Measurements from ENCODE around the gene KLHDC3.

The KLHDC3 gene, protein sequence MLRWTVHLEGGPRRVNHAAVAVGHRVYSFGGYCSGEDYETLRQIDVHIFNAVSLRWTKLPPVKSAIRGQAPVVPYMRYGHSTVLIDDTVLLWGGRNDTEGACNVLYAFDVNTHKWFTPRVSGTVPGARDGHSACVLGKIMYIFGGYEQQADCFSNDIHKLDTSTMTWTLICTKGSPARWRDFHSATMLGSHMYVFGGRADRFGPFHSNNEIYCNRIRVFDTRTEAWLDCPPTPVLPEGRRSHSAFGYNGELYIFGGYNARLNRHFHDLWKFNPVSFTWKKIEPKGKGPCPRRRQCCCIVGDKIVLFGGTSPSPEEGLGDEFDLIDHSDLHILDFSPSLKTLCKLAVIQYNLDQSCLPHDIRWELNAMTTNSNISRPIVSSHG

DNA sequence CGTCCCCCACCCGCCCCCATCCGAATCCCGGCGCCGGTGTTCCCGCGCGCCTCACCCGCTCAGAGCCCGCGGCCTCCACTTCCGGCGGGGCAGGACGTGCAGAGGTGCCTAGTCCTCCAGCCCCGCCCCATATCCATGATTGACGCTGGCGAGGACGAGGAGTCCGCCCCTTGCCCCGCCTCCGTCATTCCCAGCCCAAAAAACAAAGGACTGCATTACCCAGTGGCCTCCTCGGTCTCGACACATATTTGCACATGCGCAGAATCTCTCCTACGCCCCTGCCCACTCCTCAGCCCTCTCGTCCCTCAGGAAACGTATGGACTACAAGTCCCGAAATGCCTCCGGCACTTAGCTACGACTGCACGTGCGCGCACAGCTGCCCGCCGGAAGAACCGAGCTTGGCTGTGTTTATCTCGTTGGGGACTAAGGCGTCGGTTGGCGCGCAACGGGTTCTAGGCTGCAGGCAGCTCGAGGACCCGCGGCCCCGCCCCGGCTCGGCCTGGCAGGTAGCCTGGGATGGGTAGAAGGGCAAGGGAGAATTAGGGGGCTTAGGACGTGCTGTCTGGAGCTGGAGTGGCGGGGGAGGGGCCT lies at the start of gene KLHDC3, which contains the start of gene MEA1:
Gene KLHDC3 (plus strand): TSS at position 407 of the 591 bp plus-strand sequence. CDS start 2,944 bp downstream, outside the sequence.
Gene MEA1 (minus strand): TSS at position 104 of the 591 bp plus-strand sequence. CDS start 133 bp downstream, outside the sequence.
- Histone ChIP-seq H3K36me3 (ENCODE audit: insufficient read depth, low read length) (peaks cover 11% of the 10 kb centered on the region; the same call in 1 of the 2 replicates), H3K4me1 (ENCODE audit: insufficient read depth, low read length) (0 out of 2 replicates have a peak, but pooled peaks cover 4% of the 10 kb centered on the region), H3K9me3 (ENCODE audit: control insufficient read depth, insufficient read depth, low read length) (no peaks in the 10 kb centered on the region), H3K9ac (ENCODE audit: low read depth, low read length) (peak within 1 kb of the TSS; percentile 72)

DNA sequence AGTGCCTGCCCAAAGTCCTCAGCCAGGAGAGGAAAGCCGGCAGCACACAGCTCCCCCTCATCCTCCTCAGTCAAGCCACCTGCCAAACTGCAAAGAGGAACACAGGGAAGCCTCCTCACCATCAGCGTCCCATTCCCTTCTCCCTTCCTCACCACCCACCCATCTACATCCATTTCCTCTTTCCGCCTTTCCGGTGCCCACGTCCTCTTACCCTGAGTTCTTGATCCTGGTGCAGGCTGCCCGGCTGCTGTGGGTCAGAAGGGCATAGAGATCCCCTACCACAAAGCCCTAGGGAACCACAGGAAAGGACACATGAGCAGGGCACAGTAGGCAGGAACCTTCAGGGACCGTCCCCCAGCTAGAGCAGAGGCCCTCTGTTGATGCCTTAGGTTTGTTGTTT lies 47.5 kb upstream of the KLHDC3 start:
- Histone ChIP-seq H3K9me3 (ENCODE audit: control insufficient read depth, insufficient read depth, low read length) (no peaks in the 10 kb centered on the region), H3K36me3 (ENCODE audit: insufficient read depth, low read length) (no peaks in the 10 kb centered on the region), H3K4me1 (ENCODE audit: insufficient read depth, low read length) (peaks cover 9% of the 10 kb centered on the region)

DNA sequence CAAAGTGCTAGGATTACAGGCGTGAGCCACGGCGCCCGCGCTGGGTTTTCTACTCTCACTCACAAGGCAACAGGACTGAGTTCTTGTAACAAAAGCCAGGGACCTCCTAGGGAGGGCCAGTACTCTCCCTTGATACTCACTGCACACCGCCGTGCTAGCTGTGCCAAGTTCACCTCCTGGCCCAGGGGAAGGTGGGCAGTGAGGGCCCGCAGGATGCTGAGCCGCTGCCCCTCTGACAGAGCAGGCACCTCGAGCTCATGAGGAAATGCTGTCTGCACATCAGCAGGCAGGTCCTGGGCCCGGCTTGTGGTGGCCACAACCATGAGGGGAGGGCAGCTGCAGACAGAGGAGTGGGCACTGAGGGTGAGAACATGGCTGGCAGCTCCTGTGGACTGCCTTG lies 46.8 kb upstream of the KLHDC3 start:
- no peaks in the 10 kb centered on the region for H3K36me3 ChIP-seq (ENCODE audit: insufficient read depth, low read length)
- peaks cover 11% of the 10 kb centered on the region for H3K4me1 ChIP-seq (ENCODE audit: insufficient read depth, low read length)
- no peaks in the 10 kb centered on the region for H3K9me3 ChIP-seq (ENCODE audit: control insufficient read depth, insufficient read depth, low read length)
- no peak overlapping the region for H3K9ac ChIP-seq (ENCODE audit: low read depth, low read length)

More for the DNA sequence above, 47.5 kb upstream of the KLHDC3 start:
- H3K9ac ChIP-seq (ENCODE audit: low read depth, low read length): no peak overlapping the region

DNA sequence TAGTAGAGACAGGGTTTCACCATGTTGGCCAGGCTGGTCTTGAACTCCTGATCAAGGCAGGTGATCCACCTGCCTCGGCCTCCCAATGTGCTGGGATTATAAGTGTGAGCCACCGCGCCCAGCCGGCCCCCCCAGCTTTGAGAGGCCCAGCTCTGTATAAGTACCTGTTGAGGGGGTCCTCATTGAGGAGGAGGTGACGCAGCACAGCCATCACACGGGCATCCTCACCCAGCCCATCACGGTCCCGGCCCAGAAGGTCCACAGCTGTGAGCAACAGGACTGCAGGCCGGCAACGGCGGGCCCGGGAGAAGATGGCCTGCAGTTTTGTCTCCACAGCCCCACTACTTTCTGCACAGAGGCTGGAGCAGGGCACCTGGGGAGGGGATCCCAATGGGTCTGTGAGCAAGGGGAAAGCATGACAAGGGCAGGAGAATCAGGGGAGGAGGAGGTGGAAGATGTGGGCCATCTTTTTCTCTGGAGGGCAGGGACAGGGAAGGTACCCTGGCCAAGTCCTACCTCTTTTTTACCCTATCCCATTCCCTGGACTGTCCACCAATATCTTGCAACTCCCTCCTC lies 45.8 kb upstream of the KLHDC3 start:
- no peaks in the 10 kb centered on the region for H3K36me3 ChIP-seq (ENCODE audit: insufficient read depth, low read length)
- H3K4me1 ChIP-seq (ENCODE audit: insufficient read depth, low read length): peaks cover 11% of the 10 kb centered on the region
- H3K9ac ChIP-seq (ENCODE audit: low read depth, low read length): no peak overlapping the region
- no peaks in the 10 kb centered on the region for H3K9me3 ChIP-seq (ENCODE audit: control insufficient read depth, insufficient read depth, low read length)

DNA sequence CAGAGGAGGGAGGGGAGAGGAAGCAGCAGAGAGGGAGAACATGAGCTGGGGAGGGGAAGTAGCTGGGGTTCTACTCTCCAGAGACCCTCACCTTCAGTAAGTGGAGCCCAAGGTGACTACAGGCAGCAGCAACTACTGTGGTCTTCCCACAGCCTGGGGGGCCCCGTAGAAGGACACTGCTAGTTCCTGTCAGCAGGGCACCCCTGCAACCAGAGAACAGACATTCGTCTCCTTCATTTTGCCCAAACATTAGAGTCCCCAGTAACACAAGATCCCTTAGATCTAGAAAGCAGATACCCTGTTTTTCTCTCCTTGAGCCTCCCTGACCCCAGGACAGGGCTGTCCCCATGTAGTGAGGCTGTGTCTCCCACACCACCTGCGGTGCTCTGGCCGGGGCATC lies 45.3 kb upstream of the KLHDC3 start:
- no peak overlapping the region for H3K9ac ChIP-seq (ENCODE audit: low read depth, low read length)
- H3K36me3 ChIP-seq (ENCODE audit: insufficient read depth, low read length): no peaks in the 10 kb centered on the region
- H3K4me1 ChIP-seq (ENCODE audit: insufficient read depth, low read length): peaks cover 11% of the 10 kb centered on the region
- H3K9me3 ChIP-seq (ENCODE audit: control insufficient read depth, insufficient read depth, low read length): no peaks in the 10 kb centered on the region

DNA sequence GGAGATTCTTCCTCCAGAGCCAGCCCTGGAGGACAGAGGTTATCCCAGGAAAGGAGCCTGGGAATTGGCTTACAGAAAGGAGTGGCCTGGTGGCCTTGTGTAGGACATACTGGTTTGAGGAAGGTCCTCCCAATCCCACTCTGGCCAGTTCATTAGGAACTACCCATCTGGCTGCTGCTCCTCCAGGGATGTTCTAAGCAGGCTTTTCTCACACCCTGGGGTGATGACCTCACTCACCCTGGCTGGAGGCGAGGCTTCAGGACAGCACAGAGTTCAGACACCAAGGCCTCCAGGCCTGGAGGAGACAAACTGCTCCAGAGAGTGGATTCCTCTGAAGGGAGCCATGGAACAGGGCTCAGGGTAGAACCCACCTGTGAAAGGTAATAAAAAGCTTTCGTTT lies 44.6 kb upstream of the KLHDC3 start:
- Histone ChIP-seq H3K4me1 (ENCODE audit: insufficient read depth, low read length) (peaks cover 11% of the 10 kb centered on the region), H3K9me3 (ENCODE audit: control insufficient read depth, insufficient read depth, low read length) (no peaks in the 10 kb centered on the region), H3K36me3 (ENCODE audit: insufficient read depth, low read length) (no peaks in the 10 kb centered on the region), H3K9ac (ENCODE audit: low read depth, low read length) (no peak overlapping the region)

DNA sequence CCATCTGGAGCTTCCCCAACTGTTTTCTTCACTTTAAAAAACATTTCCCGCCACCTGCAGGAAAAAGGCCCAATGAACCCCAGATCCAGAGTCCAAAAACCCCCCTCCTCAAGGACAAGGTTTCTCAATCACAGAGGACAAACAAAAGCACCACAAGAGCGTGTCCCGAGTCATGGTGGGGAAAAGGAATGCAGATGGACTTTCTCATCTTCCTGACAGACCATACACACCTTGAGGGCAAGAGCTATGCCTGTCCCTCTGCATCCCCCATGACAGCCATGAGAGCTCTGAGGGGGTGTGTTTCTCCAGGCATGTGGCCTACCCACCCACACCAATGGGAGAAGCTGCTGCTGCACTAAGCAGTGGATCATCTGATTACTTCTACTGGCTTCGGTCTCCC lies 44.1 kb upstream of the KLHDC3 start:
- Histone ChIP-seq H3K9me3 (ENCODE audit: control insufficient read depth, insufficient read depth, low read length) (no peaks in the 10 kb centered on the region), H3K4me1 (ENCODE audit: insufficient read depth, low read length) (peaks cover 11% of the 10 kb centered on the region), H3K36me3 (ENCODE audit: insufficient read depth, low read length) (no peaks in the 10 kb centered on the region), H3K9ac (ENCODE audit: low read depth, low read length) (no peak overlapping the region)

DNA sequence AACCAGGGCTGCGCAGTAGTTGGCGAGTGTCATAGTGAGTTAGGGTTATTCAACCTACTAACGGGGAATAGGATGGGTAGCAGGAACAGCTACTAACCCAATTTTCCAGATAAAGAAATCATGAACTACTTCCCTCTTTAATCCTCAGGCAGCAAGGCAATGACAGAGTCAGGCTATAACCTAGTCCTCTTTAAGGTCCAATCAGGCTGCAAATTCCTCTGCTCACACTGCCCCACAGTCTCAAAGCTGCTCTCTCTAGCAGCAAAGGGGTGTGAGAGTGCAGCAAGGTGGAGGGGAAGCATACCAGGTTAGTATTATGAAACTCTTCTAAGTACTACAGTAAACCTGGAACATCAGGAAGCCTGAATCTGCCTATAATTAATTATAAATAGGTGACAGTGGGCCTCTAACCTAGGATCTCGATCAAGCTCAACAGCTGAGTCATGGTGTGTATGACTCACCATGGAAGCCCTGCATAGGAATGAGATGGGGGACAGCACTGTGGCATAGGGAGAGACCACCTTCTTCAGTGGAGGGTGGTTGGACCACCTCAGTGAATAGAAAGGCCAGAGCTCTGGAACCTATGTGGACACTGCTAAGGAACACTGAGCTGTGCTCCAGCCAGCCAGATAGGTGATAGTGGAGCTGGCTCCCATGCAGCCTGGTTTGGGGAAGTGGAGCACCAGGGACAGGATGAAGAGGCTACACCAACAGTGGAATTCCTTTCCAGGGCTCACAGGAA lies 43.0 kb upstream of the KLHDC3 start:
- Histone ChIP-seq H3K9me3 (ENCODE audit: control insufficient read depth, insufficient read depth, low read length) (no peaks in the 10 kb centered on the region), H3K36me3 (ENCODE audit: insufficient read depth, low read length) (no peaks in the 10 kb centered on the region), H3K9ac (ENCODE audit: low read depth, low read length) (no peak overlapping the region), H3K4me1 (ENCODE audit: insufficient read depth, low read length) (peaks cover 11% of the 10 kb centered on the region)

DNA sequence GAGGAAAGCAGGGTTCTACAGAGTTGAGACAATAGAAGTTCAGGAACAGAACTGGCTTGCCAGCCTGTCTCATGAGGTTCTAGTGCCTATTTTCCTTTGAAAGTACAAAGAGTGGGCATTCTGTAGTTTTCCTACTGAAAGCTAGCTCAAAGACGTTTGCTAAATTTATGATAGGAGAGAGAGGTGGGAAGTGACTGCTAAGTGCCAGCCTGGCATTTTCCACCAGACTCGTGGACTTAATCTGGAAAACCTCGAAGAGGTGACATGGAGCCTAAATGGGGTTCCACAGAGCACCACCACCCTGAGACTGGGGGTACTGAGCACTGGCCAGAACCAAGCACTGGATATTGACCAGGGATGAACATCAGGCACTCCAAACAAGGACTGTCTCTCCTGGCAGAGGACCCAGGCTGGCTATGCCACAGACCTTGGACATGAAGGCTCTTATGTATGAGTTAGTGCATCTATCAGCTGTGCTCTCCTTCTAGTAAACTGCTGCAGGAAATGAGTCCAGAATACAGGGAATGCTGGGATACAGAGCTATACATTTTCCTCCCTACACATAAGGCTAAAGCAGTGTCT lies 42.2 kb upstream of the KLHDC3 start:
- H3K9ac ChIP-seq (ENCODE audit: low read depth, low read length): no peak overlapping the region
- H3K36me3 ChIP-seq (ENCODE audit: insufficient read depth, low read length): no peaks in the 10 kb centered on the region
- no peaks in the 10 kb centered on the region for H3K9me3 ChIP-seq (ENCODE audit: control insufficient read depth, insufficient read depth, low read length)
- peaks cover 11% of the 10 kb centered on the region for H3K4me1 ChIP-seq (ENCODE audit: insufficient read depth, low read length)

DNA sequence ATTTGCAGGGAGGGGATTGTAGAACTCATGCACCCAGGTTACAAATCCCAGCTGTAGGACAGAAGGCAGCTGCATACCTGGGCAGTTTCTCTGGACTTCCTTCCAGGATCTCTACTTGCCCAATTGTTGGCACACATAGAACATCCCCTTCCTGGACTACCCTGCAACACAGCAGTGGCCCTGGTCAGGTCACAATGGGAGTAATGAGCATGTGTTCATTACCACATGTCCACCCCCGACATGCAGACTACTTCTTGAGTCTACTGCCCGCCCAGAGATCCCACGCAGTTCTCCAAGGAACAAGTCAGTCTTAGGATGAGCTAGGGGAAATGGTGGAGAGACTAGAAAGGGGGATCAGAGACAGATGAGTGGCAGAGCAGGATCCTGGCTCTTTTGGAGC lies 40.1 kb upstream of the KLHDC3 start:
- H3K9me3 ChIP-seq (ENCODE audit: control insufficient read depth, insufficient read depth, low read length): no peaks in the 10 kb centered on the region
- H3K36me3 ChIP-seq (ENCODE audit: insufficient read depth, low read length): no peaks in the 10 kb centered on the region
- no peak overlapping the region for H3K9ac ChIP-seq (ENCODE audit: low read depth, low read length)
- peaks cover 11% of the 10 kb centered on the region for H3K4me1 ChIP-seq (ENCODE audit: insufficient read depth, low read length)

DNA sequence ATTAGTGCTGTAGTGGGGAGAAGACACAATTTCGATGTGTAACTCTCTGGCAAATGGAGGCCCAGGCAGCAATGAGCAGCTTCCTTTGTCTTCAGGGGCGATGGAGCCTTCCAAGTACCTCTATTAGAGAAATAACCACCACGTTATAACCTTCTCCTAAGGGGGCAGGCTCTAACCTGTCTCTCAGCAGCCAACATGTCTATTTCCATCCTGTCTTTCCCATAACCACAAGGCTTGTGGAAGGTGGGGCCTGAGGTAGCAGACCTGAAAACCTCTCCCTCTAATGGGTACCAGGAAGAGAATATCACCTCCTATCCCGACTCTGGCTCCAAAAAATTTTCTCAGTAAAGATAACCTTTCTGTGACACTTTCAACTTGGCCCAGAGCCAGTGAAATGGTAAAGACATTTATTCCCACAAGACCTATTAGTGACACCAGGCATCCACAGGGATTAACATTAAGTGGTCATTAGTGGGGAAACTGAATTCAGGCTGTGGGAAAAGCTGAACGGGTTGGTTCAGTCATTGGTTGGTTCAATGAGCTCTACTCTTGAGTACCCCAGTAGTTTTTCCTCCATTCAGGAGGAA lies 39.0 kb upstream of the KLHDC3 start:
- H3K9me3 ChIP-seq (ENCODE audit: control insufficient read depth, insufficient read depth, low read length): no peaks in the 10 kb centered on the region
- no peaks in the 10 kb centered on the region for H3K36me3 ChIP-seq (ENCODE audit: insufficient read depth, low read length)
- H3K9ac ChIP-seq (ENCODE audit: low read depth, low read length): no peak overlapping the region
- peaks cover 11% of the 10 kb centered on the region for H3K4me1 ChIP-seq (ENCODE audit: insufficient read depth, low read length)

DNA sequence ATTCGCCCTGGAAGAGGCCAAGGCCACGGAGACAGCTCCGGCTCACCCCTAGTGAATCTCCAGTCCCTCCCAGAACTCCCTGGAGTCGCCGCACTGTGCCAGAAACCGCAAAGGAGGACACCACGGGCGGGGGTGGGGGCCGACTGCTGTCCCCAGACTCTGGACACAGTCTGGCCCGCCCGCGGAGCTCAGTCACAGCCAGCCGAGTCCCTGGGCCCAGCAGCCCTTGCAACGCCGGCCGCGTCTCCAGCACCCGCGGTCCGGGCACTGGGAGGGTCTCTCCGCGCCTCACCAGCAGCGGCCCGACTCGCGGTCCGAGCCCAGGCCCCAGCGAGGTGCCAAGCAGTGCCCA lies 35.6 kb upstream of the KLHDC3 start:
- H3K9ac ChIP-seq (ENCODE audit: low read depth, low read length): peak overlapping the region; percentile 61
- no peaks in the 10 kb centered on the region for H3K4me1 ChIP-seq (ENCODE audit: insufficient read depth, low read length)
- H3K36me3 ChIP-seq (ENCODE audit: insufficient read depth, low read length): no peaks in the 10 kb centered on the region
- no peaks in the 10 kb centered on the region for H3K9me3 ChIP-seq (ENCODE audit: control insufficient read depth, insufficient read depth, low read length)

DNA sequence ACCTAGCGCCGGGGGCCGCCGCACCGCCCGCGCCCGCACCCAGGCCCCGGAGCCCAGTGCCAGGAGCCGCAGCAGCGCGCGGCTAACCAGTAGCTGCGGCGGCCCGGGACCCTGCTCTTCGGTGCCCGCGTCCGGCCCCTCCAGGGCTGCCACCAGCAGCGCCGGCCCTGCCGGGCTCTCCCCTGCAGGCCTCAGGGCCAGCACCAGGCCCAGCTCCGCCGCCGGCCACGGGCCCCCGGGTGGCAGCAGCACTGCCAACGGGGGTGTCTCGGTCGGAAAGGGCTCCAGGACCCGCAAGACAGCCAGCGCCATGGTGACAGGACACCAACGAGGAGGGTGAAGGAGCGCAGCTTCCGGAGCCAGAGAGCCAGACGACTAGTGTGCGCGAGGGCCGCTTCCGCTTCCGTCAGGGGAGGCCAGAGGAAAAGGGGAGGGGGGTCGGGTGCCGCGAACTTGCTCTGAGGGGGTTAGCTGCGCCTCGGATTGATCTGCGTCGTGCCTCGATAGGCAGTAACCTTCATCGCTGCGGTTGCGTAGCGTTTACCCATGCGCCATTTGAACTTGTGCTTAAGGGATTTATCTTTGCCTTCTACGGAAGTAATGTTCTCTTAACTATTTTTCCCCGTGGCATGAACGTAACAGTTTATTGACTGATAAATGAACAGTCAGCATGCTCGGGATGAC lies 35.1 kb upstream of the KLHDC3 start, which contains the start of gene PEX6:
Gene PEX6 (minus strand): TSS at position 343 of the 684 bp plus-strand sequence. CDS start 31 bp downstream, at position 312.
- H3K36me3 ChIP-seq (ENCODE audit: insufficient read depth, low read length): no peaks in the 10 kb centered on the region
- peak within 1 kb of the TSS; percentile 61 for H3K9ac ChIP-seq (ENCODE audit: low read depth, low read length)
- H3K4me1 ChIP-seq (ENCODE audit: insufficient read depth, low read length): no peaks in the 10 kb centered on the region
- no peaks in the 10 kb centered on the region for H3K9me3 ChIP-seq (ENCODE audit: control insufficient read depth, insufficient read depth, low read length)

All from ES-I3 (cell line).